Right lobe of liver (tissue), 4 donors: ENCODE results near the gene GOLGA7B.

Experiments
- CTCF ChIP-seq, 4 donors: fragments of 200-600 bp in 3 of 4; fragments of 450-650 bp in 1 of 4; IDR thresholded peaks; one replicate each; pipeline versions ENCODE4 v1.5.1 to v1.8.0; 2016 to 2022; ENCODE audit warnings: antibody characterized with exemption in 4 of 4, mild to moderate bottlenecking in 2 of 4
- POLR2A ChIP-seq: fragments of 450-650 bp; IDR thresholded peaks from one replicate; pipeline ENCODE4 v1.6.1; 2017; ENCODE audit warnings: antibody characterized with exemption, mild to moderate bottlenecking
- donor health status: DM: no; HTN: no; CAD: no.
- donor health status: DM: no; HTN: no; CAD: no.
- donor health status: DM: no; HTN: yes; CAD: no.

- TF ChIP-seq POLR2A (no peak), CTCF (IDR thresholded peaks at IDR 0.05) (no peak)
These were observed 43.7 kb upstream of the GOLGA7B start for GRCh38 chr10:97805949-97806348.
